Measurements from ENCODE around the gene CAPS.

The CAPS gene

DNA sequence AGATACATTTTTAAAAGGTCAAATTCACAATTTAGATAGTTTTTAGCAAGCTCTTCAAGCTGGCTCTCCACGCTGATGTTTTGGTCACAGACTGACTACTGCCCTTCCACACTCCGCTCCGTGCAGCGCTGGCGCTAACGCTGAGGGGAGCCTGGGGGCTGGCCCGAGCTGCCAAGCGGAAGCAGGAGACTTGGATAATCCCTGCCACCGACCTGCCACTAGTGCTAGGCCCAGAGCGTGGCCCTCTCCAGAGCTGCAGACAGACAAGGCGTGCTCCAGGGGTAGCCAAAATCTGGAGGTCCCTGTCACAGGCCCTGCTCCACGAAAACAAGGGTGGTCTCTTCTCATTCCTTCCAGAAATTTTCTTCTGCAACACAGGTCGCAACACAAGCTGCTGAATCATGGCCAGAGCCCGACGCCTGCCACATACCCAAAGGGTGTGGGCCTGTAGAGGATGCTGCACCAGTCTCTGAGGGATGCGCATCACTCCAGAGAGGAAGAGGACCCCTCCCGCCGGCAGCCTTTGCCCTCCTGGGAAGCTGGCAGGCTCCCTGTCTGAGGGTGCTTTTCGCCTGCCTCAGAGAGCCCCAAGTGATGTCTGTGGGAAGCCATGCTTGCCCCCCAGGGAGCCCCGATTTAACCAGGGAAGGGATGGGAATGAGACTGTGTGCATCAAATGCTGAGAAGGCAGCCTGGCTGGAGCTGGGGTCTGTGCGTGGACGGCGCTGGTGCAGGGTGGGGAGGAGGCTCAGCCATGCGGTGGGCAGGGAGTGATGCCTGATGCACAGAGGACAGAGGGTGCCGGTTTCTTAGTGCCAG, 21.6 kb downstream of the CAPS start:
- peak; percentile 27 for DNase-seq

DNA sequence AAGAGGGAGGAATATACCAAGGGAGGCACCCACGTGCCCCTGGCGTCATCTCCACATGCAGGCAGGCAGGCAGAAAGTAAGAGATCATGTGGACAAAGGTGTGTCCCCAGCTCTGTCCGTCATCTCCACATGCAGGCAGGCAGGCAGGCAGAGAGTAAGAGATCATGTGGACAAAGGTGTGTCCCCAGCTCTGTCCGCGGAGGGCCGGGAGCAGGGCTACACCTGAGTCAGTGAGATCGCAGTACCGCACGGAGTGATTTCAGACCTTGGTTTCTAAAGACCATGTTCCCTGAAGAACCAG, 22.2 kb downstream of the CAPS start:
- no peak for DNase-seq

GRCh38 chr19:5937550-5937949, 23.5 kb downstream of the CAPS start:
- DNase-seq: no peak

DNA sequence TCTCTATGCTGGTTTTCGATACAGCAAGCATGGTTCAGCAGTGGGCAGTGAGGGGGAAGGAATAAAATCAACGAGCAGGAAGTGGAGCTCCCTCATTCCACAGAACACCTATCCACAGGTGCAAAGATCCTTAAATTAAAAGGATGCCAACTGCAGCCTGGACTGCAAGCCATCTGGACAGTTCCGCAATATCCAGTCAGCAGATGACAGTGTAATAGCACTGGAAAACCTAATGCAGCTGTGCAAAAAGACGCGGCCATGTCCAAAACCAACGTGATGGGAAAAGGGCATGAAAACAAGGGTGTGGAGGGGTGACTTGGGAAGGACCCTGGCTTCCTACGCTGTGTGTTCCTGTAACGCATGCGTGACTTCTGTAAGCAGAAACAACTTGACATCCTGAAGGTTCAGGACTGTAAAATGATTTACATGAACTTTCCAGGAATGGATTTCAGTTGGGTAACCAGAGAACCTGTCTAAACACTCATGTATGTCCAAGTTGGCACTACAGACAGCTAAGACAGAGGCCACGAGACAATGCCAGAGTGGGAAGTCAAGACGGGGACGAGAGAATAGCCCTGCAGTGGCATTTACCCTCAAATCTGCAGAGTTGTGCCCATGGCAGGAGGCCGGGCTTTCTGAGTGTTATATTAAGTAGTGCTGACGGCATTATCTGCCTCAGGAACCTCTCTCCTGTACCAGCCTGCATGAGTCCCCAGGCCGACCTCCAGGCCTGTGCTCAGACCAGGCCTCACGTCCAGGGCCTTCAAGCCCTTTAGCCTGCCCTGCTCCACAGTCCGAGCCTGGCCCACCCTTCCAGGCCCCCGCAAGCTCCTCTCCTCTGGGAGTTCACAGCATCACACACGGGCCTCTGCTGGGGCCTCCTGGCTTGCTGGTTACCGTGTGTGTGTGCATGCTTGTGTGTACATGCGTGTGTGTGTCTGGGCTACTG, 26.5 kb downstream of the CAPS start:
- DNase-seq: no peak

DNA sequence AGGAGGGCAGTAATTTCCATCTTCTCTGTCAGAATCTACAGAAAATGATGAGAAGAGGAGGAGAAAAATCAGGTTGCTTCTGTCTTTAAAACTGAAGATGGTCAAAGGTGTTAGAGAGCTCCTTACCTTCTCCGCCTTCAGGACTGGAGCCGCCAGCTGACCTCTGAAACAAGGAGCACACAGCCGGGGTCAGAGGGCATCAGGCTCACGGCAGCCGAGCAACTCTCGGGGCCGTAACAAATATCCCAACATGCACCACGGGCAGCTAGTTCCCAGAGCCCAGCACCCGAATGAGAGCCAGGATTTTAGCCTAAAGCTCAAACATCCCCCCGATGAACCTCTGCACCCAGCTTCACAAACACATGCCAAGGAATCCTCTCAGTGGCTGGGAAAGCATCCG, 27.6 kb downstream of the CAPS start:
- DNase-seq: no peak

GRCh38 chr19:5943045-5943444, 29.0 kb downstream of the CAPS start:
- DNase-seq: no peak

- DNase-seq: no peak
These were observed 29.6 kb downstream of the CAPS start for GRCh38 chr19:5943623-5944022.

GRCh38 chr19:5947435-5947834, 33.4 kb downstream of the CAPS start:
- no peak for DNase-seq

DNA sequence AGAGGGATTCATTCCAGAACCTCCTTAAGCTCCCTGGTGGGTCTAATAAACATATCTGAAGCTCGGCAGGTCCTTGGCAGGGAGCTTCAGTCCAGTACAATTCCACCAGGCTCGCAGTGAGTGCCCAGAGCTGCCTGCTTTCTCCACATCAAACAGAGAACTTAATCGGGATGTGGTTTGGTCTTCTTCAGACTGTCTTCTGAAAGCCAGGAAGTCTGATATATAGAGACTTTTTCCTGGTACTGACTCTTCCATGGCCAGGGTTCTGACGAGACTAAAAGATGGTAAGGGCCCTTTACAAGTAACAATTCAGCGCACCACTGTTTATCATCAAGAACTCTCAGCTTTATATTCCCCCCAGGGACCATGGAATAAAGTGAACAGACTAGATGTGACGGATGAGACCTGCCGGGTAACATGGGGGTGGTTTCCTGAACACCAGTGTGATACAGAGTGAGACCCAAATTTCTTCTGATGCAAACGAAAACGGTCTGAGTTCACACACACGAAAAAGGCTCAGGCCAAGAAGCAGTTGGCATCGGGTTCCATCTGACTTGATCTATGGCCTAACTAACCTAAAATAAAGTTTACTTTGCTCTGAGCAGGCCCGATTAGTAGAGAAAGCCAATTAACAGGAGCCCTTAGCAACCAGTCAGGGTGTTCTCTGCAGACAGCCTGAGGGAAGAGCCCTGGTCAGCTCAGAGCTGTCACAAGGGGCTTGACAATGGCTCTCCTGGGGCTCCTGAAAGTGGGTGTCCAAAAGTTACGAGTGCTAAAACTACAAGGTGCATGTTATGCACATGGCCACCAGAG, 34.9 kb downstream of the CAPS start:
- DNase-seq: no peak

GRCh38 chr19:5949792-5950305, 35.8 kb downstream of the CAPS start:
- no peak for DNase-seq

DNA sequence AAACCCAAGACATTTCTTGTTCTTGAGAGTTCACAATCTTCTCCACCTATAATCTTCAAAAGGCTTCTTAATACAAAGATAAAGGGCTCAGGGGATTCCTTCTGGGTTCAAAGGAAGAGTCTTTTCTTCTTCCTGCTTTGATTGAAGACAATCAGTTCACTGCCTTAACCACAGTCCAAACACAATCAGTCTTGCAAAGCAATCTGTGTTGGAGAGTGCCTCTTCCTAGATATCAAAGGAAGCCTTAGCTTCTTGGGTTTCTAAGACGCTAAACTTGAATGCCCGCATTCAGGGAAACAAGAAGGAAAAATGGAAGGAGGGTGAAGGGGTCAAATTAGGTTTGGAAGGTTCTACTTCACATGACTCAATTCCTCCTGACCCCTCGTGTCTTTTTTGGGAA, 36.7 kb downstream of the CAPS start:
- no peak for DNase-seq

DNA sequence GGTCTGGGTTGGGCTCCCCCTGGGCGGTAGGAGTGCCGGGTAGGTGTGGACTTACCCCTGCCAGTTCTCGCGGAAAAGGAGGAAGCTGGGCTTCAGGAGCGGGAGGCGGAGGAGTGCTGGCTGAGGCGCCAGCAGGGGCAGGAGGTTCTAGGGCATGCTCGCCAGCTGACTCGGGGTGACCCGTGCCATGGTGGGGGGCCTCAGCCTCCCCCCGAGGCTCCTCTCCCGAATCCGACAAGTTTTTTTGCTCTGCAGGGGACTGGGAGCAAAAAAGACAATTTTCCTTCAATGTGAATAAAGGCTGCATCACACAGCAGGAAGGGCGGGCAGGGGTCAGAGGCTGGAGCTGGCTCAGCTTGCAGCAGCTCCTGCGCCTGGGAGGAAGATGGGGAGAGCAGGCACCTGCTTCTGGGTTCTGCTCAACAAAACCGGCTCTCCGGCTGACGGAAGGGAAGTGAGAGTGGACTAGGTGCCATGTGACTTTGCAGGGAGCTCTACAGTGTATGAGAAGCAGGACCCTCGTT, 37.3 kb downstream of the CAPS start:
- DNase-seq: no peak

- no peak for DNase-seq
These were observed 38.4 kb downstream of the CAPS start for GRCh38 chr19:5952193-5953029.

DNA sequence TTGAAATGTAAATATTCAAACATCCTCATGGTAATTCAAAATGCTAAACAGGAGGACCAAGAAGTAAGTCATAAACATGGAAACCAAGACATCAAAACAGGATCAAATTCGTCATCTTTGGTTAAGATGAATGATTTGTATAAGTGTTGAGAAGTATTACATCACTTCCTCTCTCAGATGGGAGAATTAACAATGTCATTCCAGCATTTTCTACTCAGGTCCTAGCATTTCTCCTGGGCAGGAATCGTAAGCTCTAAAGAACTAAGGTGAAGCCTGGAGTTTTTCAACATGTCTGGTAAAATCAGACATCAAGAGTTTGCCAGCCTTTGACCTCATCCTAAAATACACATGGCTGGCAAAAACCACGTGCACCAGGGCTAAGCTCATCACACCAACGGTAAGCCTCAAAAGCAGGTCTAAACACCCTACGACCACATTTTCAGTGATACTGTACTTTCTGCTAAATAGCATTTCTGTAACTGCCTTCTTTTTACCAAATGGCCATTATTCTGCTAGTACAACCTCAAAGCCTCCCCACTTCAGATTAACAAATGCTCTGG, 39.1 kb downstream of the CAPS start:
- DNase-seq: no peak

DNA sequence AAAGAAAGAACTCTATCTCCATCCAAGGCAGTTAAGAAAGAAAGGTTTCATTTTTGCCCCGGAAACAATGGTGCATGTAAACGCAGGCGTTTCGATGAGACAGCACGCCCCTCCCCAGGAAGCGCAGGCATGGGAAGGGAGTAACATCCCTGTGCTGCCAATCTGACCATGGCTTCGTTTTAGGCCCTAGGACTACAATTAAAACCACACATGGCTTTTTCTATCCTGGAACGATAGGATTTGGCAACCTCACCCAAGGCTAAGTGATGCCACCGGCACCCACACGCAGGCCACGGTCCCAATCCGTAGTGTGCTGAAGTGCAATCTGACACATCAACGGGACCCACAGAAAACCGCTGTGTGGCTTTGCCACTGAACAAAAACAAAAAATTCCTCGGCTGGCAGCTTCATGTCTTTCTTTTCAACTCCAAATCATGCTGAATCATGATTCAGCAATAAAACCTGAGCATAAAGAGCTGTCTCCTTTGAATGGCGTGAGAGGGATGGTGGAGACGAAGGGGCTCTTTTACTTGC, 39.7 kb downstream of the CAPS start:
- DNase-seq: no peak

GRCh38 chr19:5954293-5954692, 40.2 kb downstream of the CAPS start:
- DNase-seq: no peak

DNA sequence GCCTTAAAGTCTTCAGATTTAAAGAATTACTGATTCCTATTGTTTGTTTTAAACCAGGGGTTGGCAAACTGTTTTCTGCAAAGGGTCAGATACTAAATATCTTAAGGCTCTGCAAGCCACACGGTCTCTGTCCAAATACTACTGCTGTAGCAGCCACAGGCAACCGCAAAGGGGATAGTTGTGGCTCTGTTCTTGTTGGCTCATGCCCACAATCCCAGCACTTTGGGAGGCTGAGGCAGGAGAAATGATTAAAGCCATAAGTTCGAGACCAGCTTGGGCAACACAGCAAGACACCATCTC, 41.5 kb downstream of the CAPS start:
- no peak for DNase-seq

GRCh38 chr19:5956323-5956722, 42.3 kb downstream of the CAPS start:
- DNase-seq: no peak

- DNase-seq: no peak
These were observed 42.7 kb downstream of the CAPS start for GRCh38 chr19:5956728-5957127.

DNA sequence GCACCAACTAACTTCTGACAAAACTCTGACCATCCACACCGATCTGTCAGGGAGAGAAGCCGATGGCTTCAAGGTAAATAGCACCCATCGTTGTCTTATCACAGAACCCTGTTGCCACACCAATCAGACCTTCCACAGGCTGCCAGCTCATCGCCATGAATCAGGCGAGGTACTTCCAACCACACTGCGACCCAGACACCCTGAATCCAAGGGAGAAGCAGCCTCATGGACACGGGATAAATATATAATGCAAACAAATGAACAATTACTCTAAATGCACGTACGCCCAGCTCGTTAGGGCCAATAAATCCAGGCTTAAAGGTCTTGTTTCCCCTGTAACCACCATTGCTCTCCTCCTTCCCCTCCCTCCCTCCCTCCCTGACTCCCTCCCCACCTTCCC, 43.1 kb downstream of the CAPS start:
- no peak for DNase-seq

- DNase-seq: no peak
These were observed 44.2 kb downstream of the CAPS start for GRCh38 chr19:5958074-5958850.
